H9 (cell line): ENCODE data around the gene NKD2. TPM values are rescaled to one million over a fixed set of nuclear protein-coding genes. Genes with fewer than 3 reads are reported as not detected.

Experiments used
- DNase-seq: peaks from one replicate; pipeline ENCODE4 v3.0.0-alpha.2; 2017
- H2AFZ ChIP-seq: one replicate; pipeline ENCODE4 v1.6.1; 2013; ENCODE audit warnings: mild to moderate bottlenecking, low read length, control low read depth, moderate library complexity
- H2AK5ac ChIP-seq: 2 replicates; pipeline ENCODE4 v1.6.1; 2013; ENCODE audit warnings: low read length, control low read depth, mixed read lengths; ENCODE audit not compliant: insufficient read length
- H2BK120ac ChIP-seq: one replicate; pipeline ENCODE4 v1.6.1; 2013; ENCODE audit warnings: low read depth, mild to moderate bottlenecking, low read length, control low read depth, inconsistent platforms; ENCODE audit not compliant: poor library complexity, severe bottlenecking
- H2BK12ac ChIP-seq: 2 replicates; pipeline ENCODE4 v1.6.1; 2013; ENCODE audit warnings: low read length, control low read depth, mixed read lengths, low read depth; ENCODE audit not compliant: insufficient read length
- H2BK15ac ChIP-seq: 2 replicates; pipeline ENCODE4 v1.6.1; 2013; ENCODE audit warnings: low read depth, low read length, control low read depth
- H2BK20ac ChIP-seq: one replicate; pipeline ENCODE4 v1.6.1; 2013; ENCODE audit warnings: low read depth, mild to moderate bottlenecking, low read length, control low read depth, inconsistent platforms; ENCODE audit not compliant: poor library complexity, severe bottlenecking
- H2BK5ac ChIP-seq: 2 replicates; pipeline ENCODE4 v1.6.1; 2013; ENCODE audit warnings: low read length, control low read depth, mixed read lengths; ENCODE audit not compliant: insufficient read length
- H3K14ac ChIP-seq: 2 replicates; pipeline ENCODE4 v1.6.1; 2013; ENCODE audit warnings: low read length, control low read depth; ENCODE audit not compliant: insufficient read depth
- H3K18ac ChIP-seq: 2 replicates; pipeline ENCODE4 v1.6.1; 2013; ENCODE audit warnings: low read depth, mild to moderate bottlenecking, mixed read lengths, low read length, control low read depth; ENCODE audit not compliant: insufficient read length
- H3K23ac ChIP-seq: 2 replicates; pipeline ENCODE4 v1.6.1; 2013; ENCODE audit warnings: low read length, control low read depth, mixed read lengths, low read depth; ENCODE audit not compliant: insufficient read length
- H3K23me2 ChIP-seq: 2 replicates; pipeline ENCODE4 v1.6.1; 2013; ENCODE audit warnings: low read depth, mild to moderate bottlenecking, mixed read lengths, low read length, control low read depth; ENCODE audit not compliant: insufficient read length, poor library complexity, severe bottlenecking
- H3K27ac ChIP-seq: 2 replicates; pipeline ENCODE4 v1.5.1; 2013; ENCODE audit warnings: low read length, control low read depth, mixed read lengths, low read depth; ENCODE audit not compliant: insufficient read length
- H3K27me3 ChIP-seq: 2 replicates; pipeline ENCODE4 v1.6.1; 2013; ENCODE audit warnings: low read length, control low read depth, inconsistent platforms; ENCODE audit not compliant: insufficient read depth
- H3K4ac ChIP-seq: 2 replicates; pipeline ENCODE4 v1.6.1; 2013; ENCODE audit warnings: low read depth, mild to moderate bottlenecking, control low read depth, inconsistent platforms, low read length, moderate library complexity
- H3K4me1 ChIP-seq: 2 replicates; pipeline ENCODE4 v1.6.1; 2013; ENCODE audit warnings: low read length, control low read depth, inconsistent platforms; ENCODE audit not compliant: insufficient read depth
- H3K4me2 ChIP-seq: 2 replicates; pipeline ENCODE4 v1.6.1; 2013; ENCODE audit warnings: low read length, control low read depth, mixed read lengths; ENCODE audit not compliant: insufficient read length, insufficient read depth
- H3K56ac ChIP-seq: 2 replicates; pipeline ENCODE4 v1.6.1; 2013; ENCODE audit warnings: low read depth, mild to moderate bottlenecking, mixed read lengths, low read length, control low read depth; ENCODE audit not compliant: insufficient read length
- H3K79me1 ChIP-seq: 2 replicates; pipeline ENCODE4 v1.6.1; 2013; ENCODE audit warnings: low read depth, mild to moderate bottlenecking, moderate library complexity, low read length, control low read depth, inconsistent platforms; ENCODE audit not compliant: insufficient read depth, poor library complexity, severe bottlenecking
- H3K79me2 ChIP-seq: 2 replicates; pipeline ENCODE4 v1.6.1; 2013; ENCODE audit warnings: low read length, control low read depth, inconsistent platforms; ENCODE audit not compliant: insufficient read depth
- H3K9ac ChIP-seq: 2 replicates; pipeline ENCODE4 v1.6.1; 2013; ENCODE audit warnings: low read length, control low read depth, mixed read lengths; ENCODE audit not compliant: insufficient read length; ENCODE audit errors: extremely low read depth
- H3K9me3 ChIP-seq: one replicate; pipeline ENCODE4 v1.6.1; 2013; ENCODE audit warnings: low read depth, low read length, inconsistent platforms; ENCODE audit not compliant: control insufficient read depth
- H3T11ph ChIP-seq: one replicate; pipeline ENCODE4 v1.6.1; 2013; ENCODE audit warnings: mild to moderate bottlenecking, low read length, control low read depth, inconsistent platforms
- H4K20me1 ChIP-seq: one replicate; pipeline ENCODE4 v1.6.1; 2013; ENCODE audit not compliant: control insufficient read depth, insufficient read length, insufficient read depth
- H4K5ac ChIP-seq: 2 replicates; pipeline ENCODE4 v1.6.1; 2013; ENCODE audit warnings: low read depth, mild to moderate bottlenecking, mixed read lengths, low read length, control low read depth; ENCODE audit not compliant: insufficient read length
- H4K8ac ChIP-seq: replicated peaks from 2 replicates; pipeline ENCODE4 v1.6.1; 2013; ENCODE audit warnings: low read length, control low read depth, mixed read lengths, low read depth; ENCODE audit not compliant: insufficient read length
- H4K91ac ChIP-seq: 2 replicates; pipeline ENCODE4 v1.6.1; 2013; ENCODE audit warnings: low read depth, mild to moderate bottlenecking, moderate library complexity, mixed read lengths, low read length, control low read depth; ENCODE audit not compliant: insufficient read length
- H3K27ac Mint-ChIP-seq, 3 experiments: 2 replicates in 2 of 3; 3 replicates in 1 of 3; pipeline ENCODE4 v1.8.0; 2020 to 2021; ENCODE audit warnings: mixed read lengths in 3 of 3, mild to moderate bottlenecking in 1 of 3, moderate library complexity in 1 of 3
- H3K27me3 Mint-ChIP-seq: 2 replicates; pipeline ENCODE4 v1.8.0; 2021; ENCODE audit warnings: low read depth, mild to moderate bottlenecking, moderate library complexity, mixed read lengths
- H3K36me3 Mint-ChIP-seq, 3 experiments: 2 replicates in 2 of 3; 3 replicates in 1 of 3; pipeline ENCODE4 v1.8.0; 2020 to 2021; ENCODE audit warnings: low read depth in 3 of 3, mixed read lengths in 3 of 3; ENCODE audit not compliant: insufficient read depth in 1 of 3
- H3K4me1 Mint-ChIP-seq, 2 experiments: 2 replicates each; pipeline ENCODE4 v1.8.0; 2020; ENCODE audit warnings: mixed read lengths in 2 of 2
- H3K4me3 Mint-ChIP-seq, 2 experiments: 2 replicates in 1 of 2; 3 replicates in 1 of 2; pipeline ENCODE4 v1.8.0; 2020 to 2021; ENCODE audit warnings: mild to moderate bottlenecking in 2 of 2, mixed read lengths in 2 of 2, moderate library complexity in 1 of 2
- H3K9me3 Mint-ChIP-seq, 2 experiments: 2 replicates in 1 of 2; 3 replicates in 1 of 2; pipeline ENCODE4 v1.8.0; 2020; ENCODE audit warnings: mild to moderate bottlenecking in 2 of 2, mixed read lengths in 2 of 2, moderate library complexity in 1 of 2
- CTCF ChIP-seq: fragments of 200-600 bp; sonication (generic); conservative IDR thresholded peaks from 3 replicates; pipeline ENCODE4 v1.8.0; 2021; ENCODE audit warnings: antibody characterized with exemption, mild to moderate bottlenecking
- WGBS: extraction: QIAGEN DNeasy Blood & Tissue Kit; methylation state at CpG from one replicate; pipeline ENCODE4 v1.1.7; 2013; ENCODE audit warnings: missing lambda C conversion rate, low lambda C conversion rate, mixed read lengths; ENCODE audit not compliant: insufficient read length; ENCODE audit errors: extremely low coverage; 5-methylcytosine and 5-hydroxymethylcytosine counted together
- total RNA-seq: library from RNA; stranded (reverse); gene quantifications from 2 replicates; pipeline ENCODE4 v1.2.1, GENCODE V29; 2021

The NKD2 gene
- total RNA-seq, 1 experiment from 2014 or later: 7.3 TPM

- Mint-ChIP-seq H3K4me1 (peaks cover 19 to 20% of the 10 kb centered on the region in 2 experiments), H3K4me3 (no peak overlapping the region), H3K9me3 (no peaks in the 10 kb centered on the region; a peak in 1 of 5 replicates), H3K36me3 (no peaks in the 10 kb centered on the region), H3K27me3 (peaks cover 21% of the 10 kb centered on the region), H3K27ac (no peak overlapping the region)
- Histone ChIP-seq H3K79me1 (no peaks in the 10 kb centered on the region), H3K9me3 (no peaks in the 10 kb centered on the region), H4K20me1 (no peaks in the 10 kb centered on the region), H3K9ac (no peak overlapping the region), H2AFZ (no peak overlapping the region), H3K23me2 (peaks cover under 1% of the 10 kb centered on the region), H4K91ac (no peak overlapping the region), H2BK12ac (no peak overlapping the region), H2BK5ac (no peak overlapping the region), H3K27me3 (peaks cover 5% of the 10 kb centered on the region; the same call in 1 of the 2 replicates), H4K8ac (no peak overlapping the region), H3K4me2 (no peak overlapping the region), H2BK120ac (no peak overlapping the region), H4K5ac (no peak overlapping the region), H3K79me2 (no peaks in the 10 kb centered on the region), H3K4me1 (no peaks in the 10 kb centered on the region), H3K14ac (no peak overlapping the region), H3T11ph (no peak overlapping the region), H3K56ac (no peak overlapping the region), H2BK15ac (no peak overlapping the region), H3K4ac (no peak overlapping the region), H3K27ac (no peak overlapping the region), H3K23ac (no peak overlapping the region), H2BK20ac (no peak overlapping the region), H2AK5ac (no peak overlapping the region), H3K18ac (no peak overlapping the region)
- TF ChIP-seq CTCF: no peak
- no peak for DNase-seq
- WGBS: no CpG with 5 or more reads among the region's 14 CpGs
These were observed 5.7 kb downstream of the NKD2 start for GRCh38 chr5:1014346-1014745.
